GM19324 (cell line): ENCODE results near the gene MAPKAP1.

ENCODE experiments used
- ATAC-seq: cut with Tn5 transposase; IDR thresholded peaks from one replicate; pipeline ENCODE4 v1.9.1; 2021; ENCODE audit warnings: mild to moderate bottlenecking, moderate library complexity; ENCODE audit not compliant: unreplicated experiment, low FRiP score

MAPKAP1 gene

GRCh38 chr9:125439434-125440272 lies 267.4 kb downstream of the MAPKAP1 start:
- ATAC-seq = no peak

- ATAC-seq = no peak
Measured at GRCh38 chr9:125438506-125439433, 268.2 kb downstream of the MAPKAP1 start.

GRCh38 chr9:125437771-125438221 lies 269.2 kb downstream of the MAPKAP1 start:
- ATAC-seq = no peak

- no peak for ATAC-seq
Measured at GRCh38 chr9:125436613-125437443, 270.2 kb downstream of the MAPKAP1 start.

- ATAC-seq = no peak
Measured at GRCh38 chr9:125435776-125436612, 271.0 kb downstream of the MAPKAP1 start.

GRCh38 chr9:125434986-125435775 lies 271.8 kb downstream of the MAPKAP1 start:
- no peak for ATAC-seq

GRCh38 chr9:125433461-125434011 lies 273.5 kb downstream of the MAPKAP1 start:
- ATAC-seq = no peak

- ATAC-seq = no peak
Measured at GRCh38 chr9:125432715-125433385, 274.2 kb downstream of the MAPKAP1 start.

GRCh38 chr9:125431741-125432271 lies 275.2 kb downstream of the MAPKAP1 start:
- ATAC-seq = no peak

- ATAC-seq = no peak
Measured at GRCh38 chr9:125431012-125431305, 276.0 kb downstream of the MAPKAP1 start.

- ATAC-seq = no peak
Measured at GRCh38 chr9:125430161-125431011, 276.6 kb downstream of the MAPKAP1 start.

- ATAC-seq = no peak
Measured at GRCh38 chr9:125429476-125430160, 277.4 kb downstream of the MAPKAP1 start.

- ATAC-seq = no peak
Measured at GRCh38 chr9:125428902-125429467, 278.0 kb downstream of the MAPKAP1 start.

GRCh38 chr9:125428060-125428901 lies 278.7 kb downstream of the MAPKAP1 start:
- ATAC-seq = no peak

- no peak for ATAC-seq
Measured at GRCh38 chr9:125427556-125427955, 279.5 kb downstream of the MAPKAP1 start.
